ENCODE results near the gene SRGAP1. TPM values are rescaled to one million over a fixed set of nuclear protein-coding genes. Genes with fewer than 3 reads are reported as not detected.

SRGAP1 gene
- polyA plus RNA-seq, 1 donor from 2014 or later = 4.8 TPM

- H2AFZ ChIP-seq (ENCODE audit: low read depth, low read length) = no peak overlapping the region
- H3K9me3 ChIP-seq (ENCODE audit: low read length) = no peaks in the 10 kb centered on the region
- H3K79me2 ChIP-seq (replicated peaks; ENCODE audit: insufficient read depth, low read length) = peaks cover 3% of the 10 kb centered on the region
- no peak overlapping the region for H3K27ac ChIP-seq (ENCODE audit: low read length)
- no peak overlapping the region for H3K4me2 ChIP-seq (ENCODE audit: low read length)
- no peak overlapping the region for H3K9ac ChIP-seq (ENCODE audit: low read length)
- no peaks in the 10 kb centered on the region for H3K9me2 ChIP-seq (ENCODE audit: insufficient read depth, low read length)
- TF ChIP-seq POLR2AphosphoS5 (IDR thresholded peaks at IDR 0.05) (no peak), TAF1 (IDR thresholded peaks at IDR 0.05; ENCODE audit: low read depth) (no peak), SMC3 (conservative IDR thresholded peaks at IDR 0.05; ENCODE audit: poor library complexity) (no peak), MXI1 (conservative IDR thresholded peaks at IDR 0.05; ENCODE audit: poor library complexity, severe bottlenecking) (no peak), EP300 (conservative IDR thresholded peaks at IDR 0.05; ENCODE audit: poor library complexity, severe bottlenecking) (no peak), EZH2 (IDR thresholded peaks at IDR 0.05; ENCODE audit: borderline replicate concordance, insufficient read depth, low read length, poor library complexity, severe bottlenecking) (no peak), RAD21 (conservative IDR thresholded peaks at IDR 0.05) (no peak)
- TF ChIP-seq, protein P1, sequence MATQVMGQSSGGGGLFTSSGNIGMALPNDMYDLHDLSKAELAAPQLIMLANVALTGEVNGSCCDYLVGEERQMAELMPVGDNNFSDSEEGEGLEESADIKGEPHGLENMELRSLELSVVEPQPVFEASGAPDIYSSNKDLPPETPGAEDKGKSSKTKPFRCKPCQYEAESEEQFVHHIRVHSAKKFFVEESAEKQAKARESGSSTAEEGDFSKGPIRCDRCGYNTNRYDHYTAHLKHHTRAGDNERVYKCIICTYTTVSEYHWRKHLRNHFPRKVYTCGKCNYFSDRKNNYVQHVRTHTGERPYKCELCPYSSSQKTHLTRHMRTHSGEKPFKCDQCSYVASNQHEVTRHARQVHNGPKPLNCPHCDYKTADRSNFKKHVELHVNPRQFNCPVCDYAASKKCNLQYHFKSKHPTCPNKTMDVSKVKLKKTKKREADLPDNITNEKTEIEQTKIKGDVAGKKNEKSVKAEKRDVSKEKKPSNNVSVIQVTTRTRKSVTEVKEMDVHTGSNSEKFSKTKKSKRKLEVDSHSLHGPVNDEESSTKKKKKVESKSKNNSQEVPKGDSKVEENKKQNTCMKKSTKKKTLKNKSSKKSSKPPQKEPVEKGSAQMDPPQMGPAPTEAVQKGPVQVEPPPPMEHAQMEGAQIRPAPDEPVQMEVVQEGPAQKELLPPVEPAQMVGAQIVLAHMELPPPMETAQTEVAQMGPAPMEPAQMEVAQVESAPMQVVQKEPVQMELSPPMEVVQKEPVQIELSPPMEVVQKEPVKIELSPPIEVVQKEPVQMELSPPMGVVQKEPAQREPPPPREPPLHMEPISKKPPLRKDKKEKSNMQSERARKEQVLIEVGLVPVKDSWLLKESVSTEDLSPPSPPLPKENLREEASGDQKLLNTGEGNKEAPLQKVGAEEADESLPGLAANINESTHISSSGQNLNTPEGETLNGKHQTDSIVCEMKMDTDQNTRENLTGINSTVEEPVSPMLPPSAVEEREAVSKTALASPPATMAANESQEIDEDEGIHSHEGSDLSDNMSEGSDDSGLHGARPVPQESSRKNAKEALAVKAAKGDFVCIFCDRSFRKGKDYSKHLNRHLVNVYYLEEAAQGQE (IDR thresholded peaks at IDR 0.05; ENCODE audit: borderline replicate concordance) = no peak
- TF ChIP-seq, protein P2, sequence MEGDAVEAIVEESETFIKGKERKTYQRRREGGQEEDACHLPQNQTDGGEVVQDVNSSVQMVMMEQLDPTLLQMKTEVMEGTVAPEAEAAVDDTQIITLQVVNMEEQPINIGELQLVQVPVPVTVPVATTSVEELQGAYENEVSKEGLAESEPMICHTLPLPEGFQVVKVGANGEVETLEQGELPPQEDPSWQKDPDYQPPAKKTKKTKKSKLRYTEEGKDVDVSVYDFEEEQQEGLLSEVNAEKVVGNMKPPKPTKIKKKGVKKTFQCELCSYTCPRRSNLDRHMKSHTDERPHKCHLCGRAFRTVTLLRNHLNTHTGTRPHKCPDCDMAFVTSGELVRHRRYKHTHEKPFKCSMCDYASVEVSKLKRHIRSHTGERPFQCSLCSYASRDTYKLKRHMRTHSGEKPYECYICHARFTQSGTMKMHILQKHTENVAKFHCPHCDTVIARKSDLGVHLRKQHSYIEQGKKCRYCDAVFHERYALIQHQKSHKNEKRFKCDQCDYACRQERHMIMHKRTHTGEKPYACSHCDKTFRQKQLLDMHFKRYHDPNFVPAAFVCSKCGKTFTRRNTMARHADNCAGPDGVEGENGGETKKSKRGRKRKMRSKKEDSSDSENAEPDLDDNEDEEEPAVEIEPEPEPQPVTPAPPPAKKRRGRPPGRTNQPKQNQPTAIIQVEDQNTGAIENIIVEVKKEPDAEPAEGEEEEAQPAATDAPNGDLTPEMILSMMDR (IDR thresholded peaks at IDR 0.05; ENCODE audit: poor library complexity, severe bottlenecking) = no peak
- no peaks in the 10 kb centered on the region for H4K20me1 ChIP-seq (ENCODE audit: insufficient read depth)
- no peaks in the 10 kb centered on the region for H3K27me3 ChIP-seq (ENCODE audit: insufficient read depth, low read depth, low read length)
- H3K36me3 ChIP-seq (ENCODE audit: insufficient read depth, low read length) = no peaks in the 10 kb centered on the region
- H3F3A ChIP-seq (ENCODE audit: insufficient read depth, low read length, poor library complexity, severe bottlenecking) = no peaks in the 10 kb centered on the region
- H3K4me3 ChIP-seq (ENCODE audit: low read length) = no peak overlapping the region
These were observed 113.0 kb downstream of the SRGAP1 start for GRCh38 chr12:63957496-63957895.

GRCh38 chr12:63958876-63959580 is 114.5 kb downstream of the SRGAP1 start:
- Histone ChIP-seq H3K4me2 (ENCODE audit: low read length) (no peak overlapping the region), H3K9me3 (ENCODE audit: low read length) (no peaks in the 10 kb centered on the region), H3K79me2 (replicated peaks; ENCODE audit: insufficient read depth, low read length) (peaks cover 3% of the 10 kb centered on the region), H3F3A (ENCODE audit: insufficient read depth, low read length, poor library complexity, severe bottlenecking) (no peaks in the 10 kb centered on the region), H3K9me2 (ENCODE audit: insufficient read depth, low read length) (no peaks in the 10 kb centered on the region), H3K9ac (ENCODE audit: low read length) (no peak overlapping the region), H3K27ac (ENCODE audit: low read length) (no peak overlapping the region), H3K36me3 (ENCODE audit: insufficient read depth, low read length) (no peaks in the 10 kb centered on the region), H4K20me1 (ENCODE audit: insufficient read depth) (no peaks in the 10 kb centered on the region), H3K27me3 (ENCODE audit: insufficient read depth, low read depth, low read length) (no peaks in the 10 kb centered on the region), H2AFZ (ENCODE audit: low read depth, low read length) (no peak overlapping the region), H3K4me3 (ENCODE audit: low read length) (no peak overlapping the region)
- TF ChIP-seq TAF1 (IDR thresholded peaks at IDR 0.05; ENCODE audit: low read depth) (no peak), EP300 (conservative IDR thresholded peaks at IDR 0.05; ENCODE audit: poor library complexity, severe bottlenecking) (no peak), POLR2AphosphoS5 (IDR thresholded peaks at IDR 0.05) (no peak), RAD21 (conservative IDR thresholded peaks at IDR 0.05) (no peak), EZH2 (IDR thresholded peaks at IDR 0.05; ENCODE audit: borderline replicate concordance, insufficient read depth, low read length, poor library complexity, severe bottlenecking) (no peak), SMC3 (conservative IDR thresholded peaks at IDR 0.05; ENCODE audit: poor library complexity) (no peak)
- TF ChIP-seq, protein P1 (IDR thresholded peaks at IDR 0.05; ENCODE audit: borderline replicate concordance) = no peak

Data from neural cell (in vitro differentiated cells).